GM12892 (cell line): ENCODE results near the gene FARP2.

Source experiments
- POLR2A ChIP-seq: IDR thresholded peaks from 2 replicates; pipeline ENCODE4 v1.6.1; 2011; ENCODE audit warnings: low read depth, low read length, control low read depth
- POLR2AphosphoS5 ChIP-seq: IDR thresholded peaks from 2 replicates; pipeline ENCODE4 v1.6.1; 2011; ENCODE audit warnings: low read depth, low read length, control low read depth
- TAF1 ChIP-seq: IDR thresholded peaks from 2 replicates; pipeline ENCODE4 v1.6.1; 2011; ENCODE audit warnings: low read depth, mild to moderate bottlenecking, control low read depth, low read length, borderline replicate concordance

- TF ChIP-seq POLR2AphosphoS5, result peak; percentile 26; the same call in 1 of the 2 replicates
- no peak for TF ChIP-seq TAF1
- no peak for TF ChIP-seq POLR2A
Observed at GRCh38 chr2:241443486-241444223, 87.6 kb downstream of the FARP2 start.
